C4-2B (cell line): Measurements from ENCODE around the gene SPTLC2.
"Not testable (repeated sequence)": the region's sequence is repeated elsewhere in the genome, so short reads cannot be mapped to it uniquely, and the experiment has no call there.

Experiments
- H3K27ac ChIP-seq: fragments of 450-650 bp; 2 replicates; pipeline ENCODE4 v1.5.1; 2017
- ZFX ChIP-seq: fragments of 450-650 bp; IDR thresholded peaks from 2 replicates; pipeline ENCODE4 v1.6.1; 2017
- TF ChIP-seq, protein P1 (sequence below): fragments of 450-650 bp; conservative IDR thresholded peaks from 2 replicates; pipeline ENCODE4 v1.5.1; 2017; ENCODE audit warnings: mild to moderate bottlenecking

SPTLC2 gene

DNA sequence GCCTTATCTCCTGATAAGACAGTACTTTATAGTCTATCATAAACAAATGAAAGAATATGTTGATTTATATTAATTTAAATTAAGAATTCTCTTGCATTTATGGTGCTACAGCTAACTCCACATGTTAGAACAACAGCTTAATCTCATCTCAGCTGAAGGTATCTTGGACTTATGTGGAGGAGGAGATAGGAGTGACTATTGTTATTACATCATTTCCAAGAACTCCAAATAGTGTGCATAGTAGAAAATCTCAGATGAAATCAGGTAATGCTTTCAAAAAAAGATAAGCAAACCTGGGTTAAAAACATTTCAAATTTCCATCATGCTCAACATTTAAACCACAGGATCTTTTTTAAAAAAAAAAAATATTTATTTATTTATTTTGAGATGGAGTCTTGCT, 86.5 kb downstream of the SPTLC2 start:
- no peak for TF ChIP-seq ZFX
- TF ChIP-seq, protein P1, sequence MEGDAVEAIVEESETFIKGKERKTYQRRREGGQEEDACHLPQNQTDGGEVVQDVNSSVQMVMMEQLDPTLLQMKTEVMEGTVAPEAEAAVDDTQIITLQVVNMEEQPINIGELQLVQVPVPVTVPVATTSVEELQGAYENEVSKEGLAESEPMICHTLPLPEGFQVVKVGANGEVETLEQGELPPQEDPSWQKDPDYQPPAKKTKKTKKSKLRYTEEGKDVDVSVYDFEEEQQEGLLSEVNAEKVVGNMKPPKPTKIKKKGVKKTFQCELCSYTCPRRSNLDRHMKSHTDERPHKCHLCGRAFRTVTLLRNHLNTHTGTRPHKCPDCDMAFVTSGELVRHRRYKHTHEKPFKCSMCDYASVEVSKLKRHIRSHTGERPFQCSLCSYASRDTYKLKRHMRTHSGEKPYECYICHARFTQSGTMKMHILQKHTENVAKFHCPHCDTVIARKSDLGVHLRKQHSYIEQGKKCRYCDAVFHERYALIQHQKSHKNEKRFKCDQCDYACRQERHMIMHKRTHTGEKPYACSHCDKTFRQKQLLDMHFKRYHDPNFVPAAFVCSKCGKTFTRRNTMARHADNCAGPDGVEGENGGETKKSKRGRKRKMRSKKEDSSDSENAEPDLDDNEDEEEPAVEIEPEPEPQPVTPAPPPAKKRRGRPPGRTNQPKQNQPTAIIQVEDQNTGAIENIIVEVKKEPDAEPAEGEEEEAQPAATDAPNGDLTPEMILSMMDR, result no peak
- H3K27ac ChIP-seq, result no peak overlapping the region

DNA sequence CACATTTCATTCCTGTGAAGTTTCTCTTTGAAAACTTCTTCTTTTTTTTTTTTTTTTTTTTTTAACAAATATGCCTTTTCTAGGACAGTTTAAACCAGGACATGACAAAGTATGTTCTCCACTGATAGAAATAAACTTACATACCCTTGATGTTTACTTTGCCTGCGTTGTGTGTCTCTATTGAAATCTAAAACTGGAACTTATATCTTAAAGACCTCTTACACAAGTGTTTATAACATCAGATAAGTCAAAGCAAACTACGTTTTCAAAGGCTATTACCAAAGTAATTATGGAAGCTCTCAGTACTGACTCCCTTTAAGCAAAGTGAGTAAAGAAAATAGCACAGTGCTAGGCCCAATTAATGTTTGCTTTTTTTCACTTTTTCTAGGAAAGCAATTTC, 87.2 kb downstream of the SPTLC2 start:
- no peak overlapping the region for H3K27ac ChIP-seq
- TF ChIP-seq ZFX, result no peak
- TF ChIP-seq, protein P1, result no peak

DNA sequence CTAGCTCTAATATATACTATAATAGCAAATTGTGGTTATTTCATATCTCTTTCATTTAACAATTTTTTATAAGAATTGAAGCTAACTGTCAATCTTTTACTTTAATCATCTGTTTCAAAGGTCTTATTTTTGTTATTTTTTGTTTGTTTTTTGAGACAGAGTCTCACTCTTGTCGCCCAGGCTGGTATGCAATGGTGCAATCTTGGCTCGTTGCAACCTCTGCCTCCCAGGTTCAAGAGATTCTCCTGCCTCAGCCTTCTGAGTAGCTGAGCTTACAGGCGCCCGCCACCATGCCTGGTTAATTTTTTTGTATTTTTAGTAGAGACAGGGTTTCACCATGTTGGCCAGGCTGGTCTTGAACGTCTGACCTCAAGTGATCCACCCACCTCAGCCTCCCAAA, 87.7 kb downstream of the SPTLC2 start:
- not testable (repeated sequence) for H3K27ac ChIP-seq

DNA sequence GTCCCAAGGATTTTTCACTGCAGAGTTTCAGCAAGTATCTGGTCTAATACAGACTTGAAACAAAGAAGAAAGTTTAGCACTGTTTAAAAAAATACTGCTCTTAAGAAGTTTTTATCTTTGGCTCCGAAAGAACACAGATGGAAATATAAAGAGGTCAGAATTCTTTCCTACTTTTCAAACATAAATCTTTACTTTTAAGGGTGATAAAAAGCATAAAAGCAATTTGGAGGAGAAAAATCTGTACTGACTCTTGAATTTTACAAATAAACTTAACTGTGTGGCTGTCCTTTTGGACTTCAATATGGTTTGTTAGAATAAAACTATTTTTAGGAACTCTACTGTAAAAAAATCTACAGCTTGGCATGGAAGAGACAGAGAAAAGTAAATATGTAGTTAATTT, 90.2 kb downstream of the SPTLC2 start:
- H3K27ac ChIP-seq, result no peak overlapping the region

DNA sequence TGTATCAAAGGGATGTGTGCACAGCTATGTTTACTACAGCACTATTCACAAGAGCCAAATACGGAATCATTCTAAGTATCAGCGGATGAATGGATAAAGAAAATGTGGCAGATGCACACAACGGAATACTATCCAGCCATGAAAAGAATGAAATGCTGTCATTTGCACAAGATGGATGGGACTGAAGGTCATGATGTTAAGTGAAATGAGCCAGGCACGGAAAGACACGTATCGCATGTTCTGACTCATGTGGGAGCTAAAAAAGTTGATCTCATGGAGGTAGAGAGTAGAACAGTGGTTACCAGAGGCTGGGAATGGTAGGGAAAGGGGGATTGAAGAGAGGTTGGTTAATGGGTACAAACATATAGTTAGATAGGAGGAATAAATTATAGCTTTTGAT, 91.9 kb downstream of the SPTLC2 start:
- no peak for TF ChIP-seq ZFX
- TF ChIP-seq, protein P1, result no peak
- H3K27ac ChIP-seq, result no peak overlapping the region

More for the DNA sequence above, 90.2 kb downstream of the SPTLC2 start:
- TF ChIP-seq ZFX, result no peak
- TF ChIP-seq, protein P1, result no peak

DNA sequence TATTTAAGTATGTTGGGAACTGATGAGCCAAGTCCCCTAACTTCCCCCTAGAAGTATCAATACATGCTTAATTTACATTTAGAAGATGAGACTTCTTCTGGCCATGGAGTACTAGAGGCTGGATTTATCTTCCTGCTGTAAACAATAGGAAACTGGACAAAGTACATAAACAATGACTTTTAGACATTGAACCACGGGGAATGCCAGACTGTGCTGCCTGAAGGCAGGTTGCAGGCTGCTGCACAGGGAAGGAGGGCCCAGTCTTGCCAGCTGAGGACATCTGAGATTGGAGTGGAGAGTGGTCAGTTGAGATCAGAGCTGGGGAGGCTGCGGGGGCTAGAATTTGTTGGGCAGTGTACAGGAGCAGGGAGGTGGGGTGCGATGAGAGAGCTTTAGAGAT, 93.3 kb downstream of the SPTLC2 start:
- H3K27ac ChIP-seq, result no peak overlapping the region
- TF ChIP-seq ZFX, result no peak
- TF ChIP-seq, protein P1, result no peak

DNA sequence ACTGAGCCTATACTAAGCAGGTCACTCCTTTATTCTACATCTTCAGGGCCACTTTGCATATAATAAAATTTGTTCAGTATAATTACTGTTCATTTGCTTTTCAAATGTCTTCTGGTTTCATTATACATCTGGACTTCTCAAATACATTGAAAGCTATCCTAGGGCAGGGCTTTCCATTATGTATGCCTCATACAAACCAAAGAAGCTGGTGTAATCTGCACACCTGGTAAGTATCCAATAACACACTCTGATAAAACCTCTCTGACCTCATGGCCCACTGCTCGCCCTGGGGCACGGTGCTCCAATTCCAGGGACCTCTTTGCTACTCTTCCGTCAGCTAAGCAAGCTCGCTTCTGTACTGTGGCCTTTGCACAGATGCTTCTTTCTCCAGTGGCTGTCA, 95.9 kb downstream of the SPTLC2 start:
- TF ChIP-seq, protein P1, result no peak
- no peak for TF ChIP-seq ZFX
- H3K27ac ChIP-seq, result no peak overlapping the region

DNA sequence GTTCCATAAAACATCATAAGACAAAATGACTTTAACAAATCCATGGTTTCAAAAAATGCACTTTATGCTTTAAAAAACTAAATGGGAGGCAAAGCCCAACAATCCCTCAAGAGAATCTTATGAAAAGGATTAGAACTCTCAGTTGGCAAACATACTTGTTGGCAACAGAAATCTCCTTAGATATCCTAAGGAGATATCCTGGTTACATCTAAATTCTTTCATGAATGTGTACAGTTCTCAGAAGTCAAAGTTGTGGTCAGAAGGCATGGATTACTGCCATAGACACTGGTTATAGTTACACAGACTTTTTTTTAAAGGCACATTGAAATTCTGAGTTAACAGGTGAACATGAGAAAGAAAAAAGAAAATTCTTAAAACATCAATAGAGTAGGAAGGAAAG, 100.3 kb downstream of the SPTLC2 start:
- no peak overlapping the region for H3K27ac ChIP-seq
- TF ChIP-seq ZFX, result no peak
- TF ChIP-seq, protein P1, result no peak
